Measurements from ENCODE around the gene APOA1.

DNA sequence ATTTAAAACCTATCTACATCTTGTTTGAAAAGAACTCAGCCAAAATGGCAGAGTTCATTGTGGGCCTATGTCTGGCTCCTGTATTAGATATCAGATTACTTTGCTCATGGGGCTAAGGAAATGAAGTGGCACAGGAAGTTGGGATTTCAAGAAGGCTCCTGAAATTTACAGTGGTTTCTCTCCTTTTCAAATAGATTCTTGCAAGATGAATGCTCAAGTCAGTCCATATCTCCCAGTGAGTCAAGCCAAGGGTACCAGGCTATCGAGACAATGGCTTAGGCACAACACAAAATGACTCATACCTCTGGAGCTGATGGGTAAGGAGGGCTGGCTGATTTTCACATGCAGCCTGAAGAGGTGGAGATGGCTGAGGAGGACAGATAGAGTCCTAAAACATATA, 24.1 kb upstream of the APOA1 start:
- TF ChIP-seq POLR2AphosphoS5 (IDR thresholded peaks at IDR 0.05; ENCODE audit: low read depth, low read length) (no peak), SPI1 (IDR thresholded peaks at IDR 0.05; ENCODE audit: low read depth, low read length) (no peak), POLR2A (IDR thresholded peaks at IDR 0.05; ENCODE audit: low read depth, low read length) (no peak)

Data from GM12891 (cell line).